ENCODE measurements around the gene WNT9B.

WNT9B gene

DNA sequence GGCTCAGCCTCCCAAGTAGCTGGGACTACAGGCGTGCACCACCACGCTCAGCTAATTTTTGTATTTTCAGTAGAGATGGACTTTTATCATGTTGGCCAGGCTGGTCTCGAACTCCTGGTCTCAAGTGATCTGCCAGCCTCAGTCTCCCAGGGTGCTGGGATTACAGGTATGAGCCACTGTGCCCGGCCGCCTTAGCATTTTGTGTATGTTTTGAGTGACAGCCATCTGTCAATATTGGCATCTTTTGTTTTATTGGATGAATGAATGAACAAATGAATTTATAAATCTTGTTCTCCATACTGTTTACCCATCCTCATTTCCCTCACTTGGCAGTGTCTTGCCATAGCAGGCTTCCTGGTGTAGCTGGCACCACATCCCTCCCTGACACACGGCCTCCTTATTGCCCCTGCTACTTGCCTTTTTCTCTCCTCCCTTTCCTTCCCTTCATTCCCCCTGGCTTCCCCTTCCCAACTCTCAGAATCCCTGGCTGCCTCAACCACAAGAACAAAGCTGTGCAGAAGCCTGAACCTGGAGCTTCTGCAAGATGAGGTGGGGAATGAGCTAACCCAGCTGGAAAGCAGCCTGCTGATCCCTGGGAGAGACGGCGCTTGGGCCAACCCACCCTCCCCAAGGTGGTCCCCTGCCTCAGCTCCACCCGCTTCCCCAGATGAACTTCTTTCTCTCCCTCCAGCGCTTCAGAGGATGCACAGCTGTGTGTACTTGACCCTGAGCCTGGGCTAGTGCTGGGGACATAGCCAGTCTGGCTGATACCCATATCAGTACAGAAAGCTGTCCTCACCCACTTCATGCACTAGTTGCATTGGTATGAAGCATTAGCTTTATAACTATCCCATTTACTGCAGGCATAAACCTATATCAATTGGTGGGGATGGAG lies 34.3 kb downstream of the WNT9B start:
- Histone ChIP-seq H3K4me3 (ENCODE audit: low read depth in 1 of 2, low read length in 1 of 2) (no peak overlapping the region), H3K27ac (no peak overlapping the region), H3K9me3 (no peaks in the 10 kb centered on the region), H3K27me3 (peaks cover 12% of the 10 kb centered on the region), H3K4me1 (ENCODE audit: control insufficient read depth in 1 of 2, insufficient read depth in 1 of 2, low read depth in 1 of 2, low read length in 1 of 2) (no peaks in the 10 kb centered on the region), H3K36me3 (no peaks in the 10 kb centered on the region)
- TF ChIP-seq, protein P1, sequence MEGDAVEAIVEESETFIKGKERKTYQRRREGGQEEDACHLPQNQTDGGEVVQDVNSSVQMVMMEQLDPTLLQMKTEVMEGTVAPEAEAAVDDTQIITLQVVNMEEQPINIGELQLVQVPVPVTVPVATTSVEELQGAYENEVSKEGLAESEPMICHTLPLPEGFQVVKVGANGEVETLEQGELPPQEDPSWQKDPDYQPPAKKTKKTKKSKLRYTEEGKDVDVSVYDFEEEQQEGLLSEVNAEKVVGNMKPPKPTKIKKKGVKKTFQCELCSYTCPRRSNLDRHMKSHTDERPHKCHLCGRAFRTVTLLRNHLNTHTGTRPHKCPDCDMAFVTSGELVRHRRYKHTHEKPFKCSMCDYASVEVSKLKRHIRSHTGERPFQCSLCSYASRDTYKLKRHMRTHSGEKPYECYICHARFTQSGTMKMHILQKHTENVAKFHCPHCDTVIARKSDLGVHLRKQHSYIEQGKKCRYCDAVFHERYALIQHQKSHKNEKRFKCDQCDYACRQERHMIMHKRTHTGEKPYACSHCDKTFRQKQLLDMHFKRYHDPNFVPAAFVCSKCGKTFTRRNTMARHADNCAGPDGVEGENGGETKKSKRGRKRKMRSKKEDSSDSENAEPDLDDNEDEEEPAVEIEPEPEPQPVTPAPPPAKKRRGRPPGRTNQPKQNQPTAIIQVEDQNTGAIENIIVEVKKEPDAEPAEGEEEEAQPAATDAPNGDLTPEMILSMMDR (IDR thresholded peaks at IDR 0.05) = no peak

DNA sequence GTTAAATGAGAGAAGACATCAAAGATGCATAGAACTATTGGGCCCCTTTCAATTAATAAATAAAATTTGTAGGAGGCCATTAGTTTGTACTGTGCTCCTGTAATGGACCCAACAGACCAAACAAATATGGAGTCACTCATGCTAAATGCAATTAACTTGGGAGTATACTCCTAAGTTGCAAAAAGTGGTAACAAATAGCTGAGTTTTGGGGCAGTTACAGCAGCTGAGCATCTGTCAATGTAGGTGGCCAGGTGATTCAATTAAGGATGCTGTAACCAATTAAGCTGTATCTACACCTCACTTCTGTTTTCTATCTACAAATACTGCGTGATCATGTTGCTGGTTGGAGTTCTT lies 34.9 kb downstream of the WNT9B start:
- H3K27me3 ChIP-seq = peaks cover 12% of the 10 kb centered on the region
- no peaks in the 10 kb centered on the region for H3K9me3 ChIP-seq
- H3K4me1 ChIP-seq (ENCODE audit: control insufficient read depth in 1 of 2, insufficient read depth in 1 of 2, low read depth in 1 of 2, low read length in 1 of 2) = no peaks in the 10 kb centered on the region
- H3K36me3 ChIP-seq = no peaks in the 10 kb centered on the region
- no peak overlapping the region for H3K4me3 ChIP-seq (ENCODE audit: low read depth in 1 of 2, low read length in 1 of 2)
- no peak overlapping the region for H3K27ac ChIP-seq
- TF ChIP-seq, protein P1 (IDR thresholded peaks at IDR 0.05) = no peak

DNA sequence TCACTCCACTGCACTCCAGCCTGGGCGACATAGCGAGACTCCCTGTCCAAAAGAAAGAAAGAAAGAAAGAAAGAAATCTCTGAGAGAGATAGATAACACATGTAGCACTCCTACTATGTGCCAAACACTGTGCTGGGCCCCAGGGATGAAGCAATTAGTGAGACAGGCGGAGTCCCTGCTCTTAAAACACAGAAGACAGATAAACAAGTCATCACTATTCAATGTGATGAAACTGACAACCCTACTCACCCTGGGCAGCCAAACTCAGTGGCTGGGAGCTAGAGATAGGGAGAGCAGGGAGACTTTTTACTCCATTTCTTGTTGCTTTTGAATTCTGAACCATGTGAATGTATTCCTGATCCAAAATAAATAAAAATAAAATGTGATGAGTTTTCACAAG lies 36.3 kb downstream of the WNT9B start:
- Histone ChIP-seq H3K4me1 (ENCODE audit: control insufficient read depth in 1 of 2, insufficient read depth in 1 of 2, low read depth in 1 of 2, low read length in 1 of 2) (no peaks in the 10 kb centered on the region), H3K36me3 (no peaks in the 10 kb centered on the region), H3K27me3 (peaks cover 12% of the 10 kb centered on the region), H3K27ac (no peak overlapping the region), H3K4me3 (ENCODE audit: low read depth in 1 of 2, low read length in 1 of 2) (no peak overlapping the region), H3K9me3 (no peaks in the 10 kb centered on the region)
- TF ChIP-seq, protein P1 (IDR thresholded peaks at IDR 0.05) = no peak

DNA sequence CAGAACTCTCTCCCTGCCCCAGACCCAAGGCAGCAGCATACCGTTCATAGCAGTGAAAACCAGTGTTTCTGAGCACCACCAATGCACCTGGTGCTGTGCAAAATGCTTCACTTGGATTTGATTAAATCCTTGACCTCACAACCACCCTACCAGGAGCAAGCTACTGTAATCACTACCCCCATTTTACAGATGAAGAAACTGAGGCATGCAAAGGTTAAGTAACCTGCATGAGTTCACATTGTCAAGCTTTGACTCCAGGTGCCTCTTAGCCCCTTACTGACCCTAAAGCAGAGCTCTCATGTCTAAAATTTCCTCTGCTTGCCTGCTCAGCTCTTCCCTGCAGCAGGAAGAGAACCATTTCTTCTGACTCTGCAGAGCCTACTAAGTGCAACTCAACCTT lies 37.3 kb downstream of the WNT9B start:
- Histone ChIP-seq H3K27ac (no peak overlapping the region), H3K4me1 (ENCODE audit: control insufficient read depth in 1 of 2, insufficient read depth in 1 of 2, low read depth in 1 of 2, low read length in 1 of 2) (no peaks in the 10 kb centered on the region), H3K4me3 (ENCODE audit: low read depth in 1 of 2, low read length in 1 of 2) (no peak overlapping the region), H3K36me3 (no peaks in the 10 kb centered on the region), H3K27me3 (peaks cover 16% of the 10 kb centered on the region), H3K9me3 (no peaks in the 10 kb centered on the region)
- TF ChIP-seq, protein P1 (IDR thresholded peaks at IDR 0.05) = no peak

DNA sequence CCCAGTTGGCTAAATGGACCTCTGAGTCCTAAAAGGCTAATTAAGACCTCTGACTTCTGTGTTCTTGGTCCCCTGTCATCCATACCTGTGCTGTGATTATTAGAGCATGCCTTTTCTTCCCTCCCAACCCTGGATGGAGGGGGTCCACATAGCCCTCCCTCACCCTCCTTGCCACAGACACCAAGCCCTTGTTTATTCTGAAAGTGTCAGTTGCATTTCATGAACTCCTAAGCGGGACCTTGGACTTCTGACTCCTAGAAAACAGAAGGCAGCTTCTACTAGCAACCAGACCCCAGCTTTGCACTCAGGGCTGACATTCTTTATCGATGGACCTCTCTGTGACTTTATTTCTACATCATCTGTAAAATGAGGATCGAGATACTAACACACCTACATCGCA lies 38.1 kb downstream of the WNT9B start:
- no peak overlapping the region for H3K4me3 ChIP-seq (ENCODE audit: low read depth in 1 of 2, low read length in 1 of 2)
- TF ChIP-seq, protein P1 (IDR thresholded peaks at IDR 0.05) = no peak
- H3K27me3 ChIP-seq = peaks cover 24% of the 10 kb centered on the region
- H3K9me3 ChIP-seq = no peaks in the 10 kb centered on the region
- H3K4me1 ChIP-seq (ENCODE audit: control insufficient read depth in 1 of 2, insufficient read depth in 1 of 2, low read depth in 1 of 2, low read length in 1 of 2) = no peaks in the 10 kb centered on the region
- no peaks in the 10 kb centered on the region for H3K36me3 ChIP-seq
- H3K27ac ChIP-seq = no peak overlapping the region

Data from neutrophil (primary cell).